ENCODE results near the gene NOP9.

NOP9 gene

DNA sequence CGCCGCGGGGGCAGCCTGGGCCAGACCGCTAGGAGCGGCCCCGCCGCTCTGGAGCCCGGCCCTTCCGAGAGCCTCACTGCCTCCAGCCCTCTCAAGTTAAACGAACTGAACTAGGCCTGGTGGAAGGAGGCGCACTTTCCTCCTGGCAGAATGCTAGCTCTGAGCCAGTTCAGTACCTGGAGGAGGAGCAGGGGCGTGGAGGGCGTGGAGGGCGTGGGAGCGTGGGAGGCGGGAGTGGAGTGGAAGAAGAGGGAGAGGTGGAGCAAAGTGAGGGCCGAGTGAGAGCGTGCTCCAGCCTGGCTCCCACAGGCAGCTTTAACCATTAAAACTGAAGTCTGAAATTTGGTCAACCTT, 16.9 kb downstream of the NOP9 start:
- H3K79me2 ChIP-seq (ENCODE audit: control insufficient read depth, low read length) = 0 out of 2 replicates have a peak, but pooled peaks cover 2% of the 10 kb centered on the region
- no peak overlapping the region for H3K4me3 ChIP-seq (ENCODE audit: low read length)
- no peak for TF ChIP-seq EZH2phosphoT487 (IDR thresholded peaks at IDR 0.05; ENCODE audit: borderline replicate concordance, low read length)
- TF ChIP-seq, protein P1, sequence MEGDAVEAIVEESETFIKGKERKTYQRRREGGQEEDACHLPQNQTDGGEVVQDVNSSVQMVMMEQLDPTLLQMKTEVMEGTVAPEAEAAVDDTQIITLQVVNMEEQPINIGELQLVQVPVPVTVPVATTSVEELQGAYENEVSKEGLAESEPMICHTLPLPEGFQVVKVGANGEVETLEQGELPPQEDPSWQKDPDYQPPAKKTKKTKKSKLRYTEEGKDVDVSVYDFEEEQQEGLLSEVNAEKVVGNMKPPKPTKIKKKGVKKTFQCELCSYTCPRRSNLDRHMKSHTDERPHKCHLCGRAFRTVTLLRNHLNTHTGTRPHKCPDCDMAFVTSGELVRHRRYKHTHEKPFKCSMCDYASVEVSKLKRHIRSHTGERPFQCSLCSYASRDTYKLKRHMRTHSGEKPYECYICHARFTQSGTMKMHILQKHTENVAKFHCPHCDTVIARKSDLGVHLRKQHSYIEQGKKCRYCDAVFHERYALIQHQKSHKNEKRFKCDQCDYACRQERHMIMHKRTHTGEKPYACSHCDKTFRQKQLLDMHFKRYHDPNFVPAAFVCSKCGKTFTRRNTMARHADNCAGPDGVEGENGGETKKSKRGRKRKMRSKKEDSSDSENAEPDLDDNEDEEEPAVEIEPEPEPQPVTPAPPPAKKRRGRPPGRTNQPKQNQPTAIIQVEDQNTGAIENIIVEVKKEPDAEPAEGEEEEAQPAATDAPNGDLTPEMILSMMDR (IDR thresholded peaks at IDR 0.05; ENCODE audit: low read depth, low read length, poor library complexity, severe bottlenecking) = no peak
- no peak overlapping the region for H3K4me2 ChIP-seq (ENCODE audit: low read length)
- H4K20me1 ChIP-seq (ENCODE audit: control insufficient read depth, insufficient read depth, low read depth, low read length) = no peaks in the 10 kb centered on the region
- peaks cover 13% of the 10 kb centered on the region for H3K27me3 ChIP-seq (ENCODE audit: control insufficient read depth, low read length)
- peaks cover 19% of the 10 kb centered on the region for H3K36me3 ChIP-seq (ENCODE audit: control insufficient read depth, low read length)
- H3K9me3 ChIP-seq (ENCODE audit: control insufficient read depth, insufficient read depth, low read length) = no peaks in the 10 kb centered on the region
- peaks cover 24% of the 10 kb centered on the region for H3K4me1 ChIP-seq (ENCODE audit: control insufficient read depth, low read length)
- H3K27ac ChIP-seq (ENCODE audit: low read depth, low read length) = no peak overlapping the region
- no peaks in the 10 kb centered on the region for H3K9me2 ChIP-seq (replicated peaks; ENCODE audit: control insufficient read depth, low read length)
- H3F3A ChIP-seq (ENCODE audit: control insufficient read depth, insufficient read depth) = peaks cover 10% of the 10 kb centered on the region; the same call in 1 of the 2 replicates

DNA sequence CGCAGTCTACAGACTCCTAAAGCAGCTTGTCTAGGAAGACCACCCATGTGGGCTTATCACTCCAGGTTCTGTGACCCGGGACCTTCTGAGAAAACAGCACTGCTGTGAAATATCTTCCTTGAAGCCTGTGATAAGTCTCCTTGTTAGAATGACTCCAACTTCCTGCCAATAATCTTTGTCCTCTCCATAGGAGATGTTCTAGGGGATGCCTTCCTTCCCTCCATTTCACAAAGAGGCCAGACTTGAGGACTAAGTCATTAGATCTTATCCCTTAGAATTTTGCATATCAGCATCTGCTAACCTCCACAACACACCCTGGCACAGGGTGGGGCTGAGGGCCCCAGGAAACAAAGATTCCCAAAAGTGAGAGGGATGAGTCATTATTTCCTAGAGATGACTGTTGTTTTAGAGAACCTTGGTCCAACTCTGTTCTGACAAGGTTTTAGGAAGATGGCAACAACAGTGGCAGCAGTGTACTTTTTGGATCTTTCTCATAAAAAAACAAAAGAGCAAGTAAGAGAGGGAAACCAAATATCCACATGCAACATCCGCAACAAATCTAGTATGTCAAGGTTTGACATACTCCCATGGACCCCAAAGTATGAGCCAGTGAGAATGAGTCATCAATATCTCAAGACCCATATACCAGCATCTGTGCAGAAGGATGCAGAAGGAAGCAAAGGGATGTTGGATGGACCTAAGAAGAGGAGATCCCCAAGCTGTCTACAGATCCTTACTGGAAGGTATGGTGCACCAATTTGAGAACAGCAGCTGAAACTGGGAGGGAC, 17.7 kb downstream of the NOP9 start:
- Histone ChIP-seq H3K27ac (ENCODE audit: low read depth, low read length) (no peak overlapping the region), H3K4me1 (ENCODE audit: control insufficient read depth, low read length) (peaks cover 16% of the 10 kb centered on the region), H4K20me1 (ENCODE audit: control insufficient read depth, insufficient read depth, low read depth, low read length) (no peaks in the 10 kb centered on the region), H3K4me3 (ENCODE audit: low read length) (no peak overlapping the region), H3K9me3 (ENCODE audit: control insufficient read depth, insufficient read depth, low read length) (no peaks in the 10 kb centered on the region), H3K27me3 (ENCODE audit: control insufficient read depth, low read length) (peaks cover 13% of the 10 kb centered on the region), H3K4me2 (ENCODE audit: low read length) (no peak overlapping the region), H3F3A (ENCODE audit: control insufficient read depth, insufficient read depth) (peaks cover 10% of the 10 kb centered on the region; the same call in 1 of the 2 replicates), H3K79me2 (ENCODE audit: control insufficient read depth, low read length) (no peaks in the 10 kb centered on the region), H3K9me2 (replicated peaks; ENCODE audit: control insufficient read depth, low read length) (no peaks in the 10 kb centered on the region), H3K36me3 (ENCODE audit: control insufficient read depth, low read length) (peaks cover 13% of the 10 kb centered on the region)
- TF ChIP-seq EZH2phosphoT487 (IDR thresholded peaks at IDR 0.05; ENCODE audit: borderline replicate concordance, low read length) = no peak
- TF ChIP-seq, protein P1 (IDR thresholded peaks at IDR 0.05; ENCODE audit: low read depth, low read length, poor library complexity, severe bottlenecking) = no peak

DNA sequence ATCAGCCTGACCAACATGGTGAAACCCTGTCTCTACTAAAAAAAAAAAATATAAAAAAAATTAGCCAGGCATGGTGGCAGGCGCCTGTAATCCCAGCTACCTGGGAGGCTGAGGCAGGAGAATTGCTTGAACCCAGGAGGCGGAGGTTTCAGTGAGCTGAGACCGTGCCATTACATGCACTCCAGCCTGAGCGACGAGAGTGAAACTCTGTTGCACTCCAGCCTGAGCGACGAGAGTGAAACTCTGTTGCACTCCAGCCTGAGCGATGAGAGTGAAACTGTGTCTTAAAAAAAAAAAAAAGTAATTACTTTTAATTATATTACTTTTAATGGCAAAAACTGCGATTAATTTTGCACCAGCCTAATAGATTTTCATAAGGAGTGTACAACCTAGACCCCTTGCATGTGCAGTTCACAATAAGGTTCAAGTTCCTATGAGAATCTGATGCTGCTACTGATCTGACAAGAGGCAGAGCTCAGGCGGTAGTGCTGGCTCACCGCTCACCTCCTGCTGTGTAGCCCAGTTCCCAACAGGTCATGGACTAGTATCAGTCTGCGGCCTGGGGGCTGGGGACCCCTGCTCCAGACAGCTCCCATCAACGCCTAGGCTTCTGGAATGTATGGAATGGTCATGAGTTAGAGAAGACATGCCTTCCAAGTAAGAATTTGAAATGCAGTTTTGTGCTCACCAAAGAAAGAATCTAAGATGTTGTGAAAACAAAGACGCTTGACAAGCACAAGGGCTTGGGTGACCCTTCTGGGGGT, 21.7 kb downstream of the NOP9 start:
- Histone ChIP-seq H3K4me2 (ENCODE audit: low read length) (no peak overlapping the region), H3K36me3 (ENCODE audit: control insufficient read depth, low read length) (no peaks in the 10 kb centered on the region)
- TF ChIP-seq, protein P1 (IDR thresholded peaks at IDR 0.05; ENCODE audit: low read depth, low read length, poor library complexity, severe bottlenecking) = no peak
- no peak for TF ChIP-seq EZH2phosphoT487 (IDR thresholded peaks at IDR 0.05; ENCODE audit: borderline replicate concordance, low read length)

More for the DNA sequence above, 21.7 kb downstream of the NOP9 start:
- Histone ChIP-seq H3K27me3 (ENCODE audit: control insufficient read depth, low read length) (peaks cover 15% of the 10 kb centered on the region), H3K4me1 (ENCODE audit: control insufficient read depth, low read length) (no peaks in the 10 kb centered on the region), H3K9me3 (ENCODE audit: control insufficient read depth, insufficient read depth, low read length) (no peaks in the 10 kb centered on the region), H4K20me1 (ENCODE audit: control insufficient read depth, insufficient read depth, low read depth, low read length) (no peaks in the 10 kb centered on the region), H3F3A (ENCODE audit: control insufficient read depth, insufficient read depth) (0 out of 2 replicates have a peak, but pooled peaks cover 5% of the 10 kb centered on the region), H3K27ac (ENCODE audit: low read depth, low read length) (no peak overlapping the region), H3K79me2 (ENCODE audit: control insufficient read depth, low read length) (no peaks in the 10 kb centered on the region), H3K4me3 (ENCODE audit: low read length) (no peak overlapping the region), H3K9me2 (replicated peaks; ENCODE audit: control insufficient read depth, low read length) (no peaks in the 10 kb centered on the region)
